Mesodermal cell (in vitro differentiated cells): ENCODE measurements around the gene CLEC10A.
"Not testable (repeated sequence)": the region's sequence is repeated elsewhere in the genome, so short reads cannot be mapped to it uniquely, and the experiment has no call there.

Experiments used
- H3K27ac ChIP-seq: 2 replicates; pipeline ENCODE4 v1.7.0; 2013; ENCODE audit warnings: mild to moderate bottlenecking, low read depth, low read length, moderate library complexity; ENCODE audit not compliant: severe bottlenecking
- H3K36me3 ChIP-seq: 2 replicates; pipeline ENCODE4 v1.7.1; 2013; ENCODE audit warnings: mild to moderate bottlenecking, low read length, moderate library complexity; ENCODE audit not compliant: control insufficient read depth, insufficient read depth
- H3K4me1 ChIP-seq: one replicate; pipeline ENCODE4 v1.7.1; 2013; ENCODE audit warnings: mild to moderate bottlenecking, low read length; ENCODE audit not compliant: insufficient read depth, control insufficient read depth, poor library complexity, severe bottlenecking
- H3K4me3 ChIP-seq: 2 replicates; pipeline ENCODE4 v1.7.0; 2013; ENCODE audit warnings: low read length, control low read depth, mild to moderate bottlenecking; ENCODE audit not compliant: insufficient read depth, poor library complexity, severe bottlenecking; ENCODE audit errors: extremely low read depth
- H3K9me3 ChIP-seq: 2 replicates; pipeline ENCODE4 v1.7.1; 2013; ENCODE audit warnings: mild to moderate bottlenecking, low read length, moderate library complexity; ENCODE audit not compliant: control insufficient read depth
- WGBS, 2 experiments: methylation state at CpG; one replicate each; pipeline ENCODE4 v1.1.5; 2013; ENCODE audit warnings: missing lambda C conversion rate in 2 of 2; ENCODE audit not compliant: insufficient coverage in 2 of 2; 5-methylcytosine and 5-hydroxymethylcytosine counted together

CLEC10A gene

DNA sequence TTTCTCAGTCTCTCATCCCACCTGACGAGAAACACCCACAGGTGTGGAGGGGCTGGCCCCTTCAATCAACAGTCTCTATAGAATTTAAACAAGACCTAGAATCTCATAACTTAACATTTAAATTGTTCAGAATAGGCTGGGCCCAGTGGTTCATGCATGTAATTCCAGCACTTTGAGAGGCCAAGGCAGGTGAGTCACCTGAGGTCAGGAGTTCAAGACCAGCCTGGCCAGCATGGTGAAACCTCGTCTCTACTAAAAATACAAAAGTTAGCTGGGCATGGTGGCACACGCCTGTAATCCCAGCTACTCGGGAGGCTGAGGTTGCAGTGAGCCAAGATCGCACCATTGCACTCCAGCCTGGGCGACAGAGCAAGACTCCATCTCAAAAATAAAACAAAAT, 9.5 kb upstream of the CLEC10A start:
- not testable (repeated sequence) for H3K36me3 ChIP-seq, H3K4me1 ChIP-seq, H3K4me3 ChIP-seq, H3K27ac ChIP-seq, H3K9me3 ChIP-seq
- 79 to 87% methylated on average over 5 of the region's 6 CpGs for WGBS, 2 experiments

DNA sequence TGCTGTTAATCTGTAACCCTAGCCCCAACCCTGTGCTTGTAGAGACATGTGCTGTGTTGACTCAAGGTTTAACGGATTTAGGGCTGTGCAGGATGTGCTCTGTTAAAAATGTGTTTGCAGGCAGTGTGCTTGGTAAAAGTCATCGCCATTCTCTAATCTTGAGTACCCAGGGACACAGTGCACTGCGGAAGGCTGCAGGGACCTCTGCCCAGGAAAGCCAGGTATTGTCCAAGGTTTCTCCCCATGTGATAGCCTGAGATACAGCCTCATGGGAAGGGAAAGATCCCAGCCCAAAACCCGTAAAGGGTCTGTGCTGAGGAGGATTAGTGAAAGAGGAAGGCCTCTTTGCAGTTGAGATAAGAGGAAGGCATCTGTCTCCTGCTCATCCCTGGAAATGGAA, 8.4 kb upstream of the CLEC10A start:
- H3K4me1 ChIP-seq, H3K4me3 ChIP-seq, H3K36me3 ChIP-seq, H3K27ac ChIP-seq, H3K9me3 ChIP-seq: not testable (repeated sequence)
- 85 to 87% methylated on average over 3 of the region's 4 CpGs for WGBS, 2 experiments

DNA sequence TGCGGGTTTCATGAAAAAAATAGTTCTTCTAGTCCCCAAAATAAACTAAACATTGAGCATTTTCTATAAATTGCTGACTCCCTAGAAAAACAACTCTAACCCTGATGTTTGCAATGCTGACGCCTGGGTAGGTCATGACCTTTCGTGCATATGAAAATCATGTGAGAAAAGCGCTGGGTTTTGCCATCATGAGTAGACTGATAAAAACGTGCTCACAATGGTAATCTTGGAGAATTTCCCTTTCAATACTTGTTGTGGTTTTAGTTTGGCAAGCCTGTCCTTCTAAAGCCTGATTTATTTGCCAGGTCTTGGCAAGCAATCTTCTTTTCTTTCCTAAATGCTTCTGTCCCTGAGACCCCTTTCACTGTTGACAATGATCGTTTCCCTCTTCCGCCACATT, 4.0 kb upstream of the CLEC10A start:
- H3K9me3 ChIP-seq = no peaks in the 10 kb centered on the region
- H3K36me3 ChIP-seq = no peaks in the 10 kb centered on the region
- 77 to 79% methylated on average over 7 of the region's 7 CpGs for WGBS, 2 experiments
- H3K4me3 ChIP-seq = no peak overlapping the region
- H3K27ac ChIP-seq = no peak overlapping the region
- H3K4me1 ChIP-seq = no peaks in the 10 kb centered on the region

DNA sequence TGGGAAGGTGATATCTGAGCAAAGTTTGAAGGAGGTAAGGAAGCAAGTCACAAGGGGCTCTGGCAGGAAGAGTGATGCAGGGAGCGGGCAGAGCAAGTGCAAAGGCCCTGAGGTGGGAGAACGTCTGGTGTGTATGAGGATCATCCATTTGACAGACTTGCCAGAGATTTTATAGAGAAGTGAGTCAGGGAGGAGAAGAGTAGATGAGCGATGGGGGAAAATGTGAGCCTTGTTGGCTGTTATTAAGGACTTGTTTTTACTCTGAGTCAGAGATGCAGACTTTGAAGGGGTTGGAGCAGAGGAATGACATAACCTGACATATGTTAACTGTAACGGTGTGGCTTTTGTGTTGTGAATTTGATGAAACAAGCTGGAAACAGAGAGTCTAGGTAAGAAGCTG, 3.5 kb upstream of the CLEC10A start:
- Histone ChIP-seq H3K4me3 (no peak overlapping the region), H3K4me1 (no peaks in the 10 kb centered on the region), H3K36me3 (no peaks in the 10 kb centered on the region), H3K27ac (no peak overlapping the region), H3K9me3 (no peaks in the 10 kb centered on the region)
- WGBS, 2 experiments = 85 to 92% methylated on average over 4 of the region's 4 CpGs

DNA sequence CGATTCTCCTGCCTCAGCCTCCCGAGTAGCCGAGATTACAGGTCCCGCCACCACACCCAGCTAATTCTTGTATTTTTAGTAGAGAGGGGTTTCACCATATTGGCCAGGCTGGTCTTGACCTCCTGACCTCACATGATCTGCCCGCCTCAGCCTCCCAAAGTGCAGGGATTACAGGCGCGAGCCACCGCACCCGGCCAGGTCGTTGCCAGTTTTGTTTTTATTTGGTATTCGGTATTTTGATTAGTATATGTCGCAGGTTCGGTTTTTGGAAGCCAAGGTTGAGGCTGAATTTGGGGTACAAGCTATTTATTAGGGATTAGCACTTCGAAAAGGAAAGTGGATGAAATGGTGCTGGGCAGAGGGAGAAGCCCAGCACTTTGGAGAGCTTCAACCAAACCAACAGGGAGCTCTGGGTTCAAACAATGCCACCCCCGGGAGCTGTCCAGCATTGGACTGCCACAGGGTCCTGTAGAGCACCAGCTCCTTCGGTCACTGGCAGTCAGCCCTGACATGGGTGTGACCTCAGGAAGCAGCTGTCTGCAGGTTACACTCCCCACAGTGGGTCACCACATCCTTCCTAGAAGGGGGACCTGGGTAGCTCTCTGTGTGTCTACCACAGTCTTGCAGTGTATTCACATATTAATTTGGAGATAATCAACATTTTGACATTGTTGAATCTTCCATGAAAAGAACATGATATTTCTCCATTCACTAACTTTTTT, 1.5 kb upstream of the CLEC10A start:
- Histone ChIP-seq H3K4me1 (no peaks in the 10 kb centered on the region), H3K27ac (no peak overlapping the region), H3K36me3 (no peaks in the 10 kb centered on the region), H3K4me3 (no peak overlapping the region), H3K9me3 (no peaks in the 10 kb centered on the region)
- 92% methylated on average over 13 to 15 of the region's 16 CpGs for WGBS, 2 experiments

DNA sequence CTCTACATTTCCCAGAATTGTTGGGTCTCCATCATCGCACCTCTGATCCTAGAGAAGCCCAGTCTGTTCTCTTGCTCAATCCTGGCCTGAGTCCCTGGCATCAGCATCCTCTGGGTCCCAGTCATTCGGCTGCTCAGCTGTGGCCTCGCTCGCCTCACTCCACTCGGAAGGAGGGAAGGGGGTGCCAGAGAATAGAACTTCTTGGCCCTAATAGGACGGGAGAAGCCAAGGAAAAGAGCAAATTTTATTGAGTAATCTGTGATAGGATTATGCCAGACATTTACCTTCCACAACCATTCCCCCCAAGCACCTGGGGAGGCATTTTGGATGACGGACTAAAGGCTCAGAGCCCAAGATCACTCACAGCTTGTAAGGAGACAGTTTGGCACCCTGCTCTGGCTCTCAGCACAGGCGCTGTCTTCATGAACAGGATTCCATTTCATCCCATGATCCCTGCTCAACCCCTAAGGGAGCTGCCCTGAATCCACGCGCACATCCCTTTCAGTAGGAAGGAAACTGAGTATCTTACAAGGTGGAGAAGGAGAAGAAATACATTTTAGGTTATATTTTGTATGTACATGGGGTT, 498 bp upstream of the CLEC10A start:
- 93% methylated on average over 6 to 7 of the region's 10 CpGs for WGBS, 2 experiments
- H3K4me3 ChIP-seq = no peak overlapping the region
- H3K27ac ChIP-seq = no peak overlapping the region
- no peaks in the 10 kb centered on the region for H3K4me1 ChIP-seq
- no peaks in the 10 kb centered on the region for H3K36me3 ChIP-seq
- no peaks in the 10 kb centered on the region for H3K9me3 ChIP-seq

DNA sequence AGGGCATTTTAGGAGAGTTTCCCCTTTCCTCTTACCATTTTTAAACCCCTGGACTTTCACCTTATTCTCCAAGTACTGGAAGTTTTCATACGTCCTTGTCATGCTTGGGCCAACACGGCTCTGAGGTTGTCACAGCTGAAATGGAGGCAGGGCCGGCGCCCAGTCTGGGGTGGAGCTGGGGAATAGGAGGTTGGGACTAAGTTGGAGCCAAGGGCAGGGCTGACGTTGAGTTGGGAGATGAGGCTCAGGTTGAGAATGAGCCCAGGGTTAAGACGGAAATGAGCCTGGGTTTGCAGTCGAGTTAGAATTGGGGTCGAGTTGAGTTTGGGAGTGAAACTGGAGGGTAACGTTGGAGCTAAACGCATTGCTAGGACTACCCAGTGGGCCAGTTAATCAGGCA, 1.3 kb downstream of the CLEC10A start:
- WGBS, 2 experiments = 87 to 90% methylated on average over 8 to 10 of the region's 10 CpGs
- no peaks in the 10 kb centered on the region for H3K36me3 ChIP-seq
- no peaks in the 10 kb centered on the region for H3K4me1 ChIP-seq
- H3K4me3 ChIP-seq = no peak overlapping the region
- H3K27ac ChIP-seq = no peak overlapping the region
- no peaks in the 10 kb centered on the region for H3K9me3 ChIP-seq

DNA sequence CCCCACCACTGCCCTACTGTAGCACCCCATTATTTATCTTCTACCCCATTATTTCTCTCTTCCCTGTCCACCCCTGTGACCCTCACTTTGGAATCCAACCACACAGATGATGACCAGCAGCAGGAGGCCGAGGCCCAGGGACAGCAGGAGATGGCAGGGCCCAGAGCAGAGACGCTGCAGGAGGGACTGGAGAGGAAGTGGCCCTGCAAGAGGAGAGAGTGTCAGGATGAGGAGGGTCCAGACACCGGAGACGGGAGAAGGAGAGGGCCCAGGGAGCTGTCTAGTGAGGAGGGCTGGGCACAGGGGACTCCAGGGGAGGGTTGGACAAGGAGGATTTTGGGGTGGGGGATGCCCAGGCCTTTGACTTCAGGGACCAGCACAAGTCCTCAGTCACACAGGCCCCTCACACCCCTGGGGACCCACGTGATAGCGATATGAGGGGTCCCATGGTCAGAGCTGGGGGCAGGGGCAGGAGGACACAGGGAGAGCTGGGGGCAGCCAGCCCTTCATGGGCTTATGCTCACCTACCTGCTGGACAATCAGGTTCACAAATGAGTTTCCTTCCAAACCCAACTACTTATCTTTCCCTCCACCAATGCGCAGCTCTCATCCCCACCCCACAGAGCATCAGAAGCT, 2.0 kb downstream of the CLEC10A start:
- 80 to 81% methylated on average over 3 to 6 of the region's 7 CpGs for WGBS, 2 experiments
- no peaks in the 10 kb centered on the region for H3K36me3 ChIP-seq
- no peaks in the 10 kb centered on the region for H3K4me1 ChIP-seq
- no peak overlapping the region for H3K27ac ChIP-seq
- no peaks in the 10 kb centered on the region for H3K9me3 ChIP-seq
- H3K4me3 ChIP-seq = no peak overlapping the region

DNA sequence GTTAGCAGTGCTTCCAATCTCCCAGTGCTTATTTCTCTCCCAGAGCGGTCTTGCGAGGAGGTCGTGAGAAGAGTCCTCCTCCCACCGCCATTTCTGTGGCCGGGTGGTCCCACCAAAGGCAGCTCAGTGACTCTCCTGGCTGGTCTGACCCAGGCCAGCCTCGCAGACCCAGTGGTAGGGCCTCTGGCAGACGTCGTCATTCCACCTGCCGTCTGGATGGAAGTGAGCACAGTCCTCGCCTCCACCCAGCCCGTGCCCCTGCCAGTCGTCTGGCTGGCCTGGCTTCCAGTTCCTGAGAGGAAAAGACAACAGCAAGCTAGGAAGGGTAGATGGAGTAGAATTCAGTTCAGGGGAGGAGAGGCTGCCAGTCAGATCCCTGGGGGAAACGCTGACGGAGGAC, 5.1 kb downstream of the CLEC10A start:
- WGBS, 2 experiments = 89 to 91% methylated on average over 9 to 14 of the region's 14 CpGs
- H3K36me3 ChIP-seq = no peaks in the 10 kb centered on the region
- no peak overlapping the region for H3K4me3 ChIP-seq
- H3K27ac ChIP-seq = no peak overlapping the region
- no peaks in the 10 kb centered on the region for H3K4me1 ChIP-seq
- H3K9me3 ChIP-seq = no peaks in the 10 kb centered on the region

DNA sequence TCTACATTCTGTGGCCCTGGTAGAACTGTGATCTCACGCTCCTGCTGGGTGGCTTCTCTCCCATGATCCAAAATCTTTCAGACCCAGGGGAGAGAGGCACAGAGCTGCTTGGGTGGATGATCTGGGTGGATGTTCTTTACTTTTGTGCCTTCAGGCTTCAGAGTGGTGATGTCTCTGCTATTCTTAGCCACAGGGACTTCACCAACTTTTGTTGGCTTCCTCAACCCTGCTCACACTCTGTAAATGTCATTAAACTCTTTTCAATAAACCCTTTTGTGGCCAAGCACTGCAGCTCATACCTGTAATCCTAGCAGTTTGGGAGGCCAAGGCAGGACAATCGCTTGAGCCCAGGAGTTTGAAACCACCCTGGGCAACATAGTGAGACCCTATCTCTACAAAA, 7.6 kb downstream of the CLEC10A start:
- WGBS, 2 experiments = 88 to 100% methylated on average over 1 of the region's 2 CpGs

DNA sequence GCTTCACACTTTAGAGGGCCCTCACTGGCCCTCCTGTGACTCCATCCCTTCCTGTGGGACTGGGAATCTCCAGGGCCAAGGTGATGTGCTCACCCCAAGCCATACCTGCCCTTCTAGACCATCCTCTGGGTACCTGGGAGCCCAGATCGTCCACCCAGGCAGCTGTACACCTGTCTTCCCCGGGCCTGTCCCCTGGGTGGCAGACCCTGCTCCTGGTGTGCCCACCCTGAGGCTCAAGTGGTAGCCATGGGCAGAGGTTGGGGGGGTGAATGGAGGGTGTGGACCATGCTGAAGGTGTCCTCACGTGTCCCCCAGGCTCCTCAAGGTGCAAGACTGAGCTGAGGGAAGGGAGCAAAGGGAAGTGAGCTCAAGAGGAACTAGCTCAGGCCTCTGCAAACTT, 9.3 kb downstream of the CLEC10A start:
- no peak overlapping the region for H3K27ac ChIP-seq
- 90 to 94% methylated on average over 2 to 3 of the region's 3 CpGs for WGBS, 2 experiments
- H3K4me3 ChIP-seq = no peak overlapping the region
- H3K9me3 ChIP-seq = peaks cover 8% of the 10 kb centered on the region
- H3K36me3 ChIP-seq = no peaks in the 10 kb centered on the region
- no peaks in the 10 kb centered on the region for H3K4me1 ChIP-seq

More for the DNA sequence above, 7.6 kb downstream of the CLEC10A start:
- no peaks in the 10 kb centered on the region for H3K4me1 ChIP-seq
- no peaks in the 10 kb centered on the region for H3K36me3 ChIP-seq
- no peak overlapping the region for H3K4me3 ChIP-seq
- no peak overlapping the region for H3K27ac ChIP-seq
- H3K9me3 ChIP-seq = peaks cover 8% of the 10 kb centered on the region
